ENCODE results near the gene CARMIL1. TPM values are rescaled to one million over a fixed set of nuclear protein-coding genes. Genes with fewer than 3 reads are reported as not detected.
A peak's percentile ranks its signal among the peaks of the same experiment; 100 is the strongest.
"Not testable (repeated sequence)": the region's sequence is repeated elsewhere in the genome, so short reads cannot be mapped to it uniquely, and the experiment has no call there.

The CARMIL1 gene
- total and polyA plus RNA-seq, 5 donors from 2014 or later = 0.36 to 3.0 (median 0.49) TPM

GRCh38 chr6:25435416-25435985 lies 156.3 kb downstream of the CARMIL1 start:
- Histone ChIP-seq H3K36me3 (ENCODE audit: control insufficient read depth, insufficient read depth, low read length) (no peaks in the 10 kb centered on the region), H3K27ac (ENCODE audit: insufficient read depth, low read length, poor library complexity, severe bottlenecking) (no peak overlapping the region)

GRCh38 chr6:25436760-25437159 lies 157.6 kb downstream of the CARMIL1 start:
- no peaks in the 10 kb centered on the region for H3K27me3 ChIP-seq (ENCODE audit: control insufficient read depth, insufficient read depth, low read length)
- Mint-ChIP-seq H3K36me3 (no peaks in the 10 kb centered on the region), H3K9me3 (no peaks in the 10 kb centered on the region), H3K27me3 (peaks cover 5% of the 10 kb centered on the region), H3K27ac (no peak overlapping the region), H3K4me3 (no peak overlapping the region), H3K4me1 (peaks cover 0 to 5% (median 0%) of the 10 kb centered on the region in 4 donors)
- no peak overlapping the region for H3K27ac ChIP-seq (ENCODE audit: insufficient read depth, low read length, poor library complexity, severe bottlenecking)
- H3K4me3 ChIP-seq (ENCODE audit: low read depth, low read length) = no peak overlapping the region
- ATAC-seq (ENCODE audit: low read depth in 2 of 2) (no peak), DNase-seq (no peak)
- no peaks in the 10 kb centered on the region for H3K4me1 ChIP-seq (ENCODE audit: control insufficient read depth, insufficient read depth, low read length, poor library complexity, severe bottlenecking)
- H3K9me3 ChIP-seq (ENCODE audit: control insufficient read depth in 2 of 2, low read length in 2 of 2) = no peaks in the 10 kb centered on the region
- no peaks in the 10 kb centered on the region for H3K36me3 ChIP-seq (ENCODE audit: control insufficient read depth, insufficient read depth, low read length)

More at GRCh38 chr6:25435416-25435985, 156.3 kb downstream of the CARMIL1 start:
- Mint-ChIP-seq H3K4me1 (no peaks in the 10 kb centered on the region), H3K36me3 (no peaks in the 10 kb centered on the region), H3K27ac (no peak overlapping the region), H3K9me3 (no peaks in the 10 kb centered on the region), H3K27me3 (peaks cover 5% of the 10 kb centered on the region), H3K4me3 (peak overlapping the region in 1 of 4 donors; percentile 63)
- Histone ChIP-seq H3K4me1 (ENCODE audit: control insufficient read depth, insufficient read depth, low read length, poor library complexity, severe bottlenecking) (no peaks in the 10 kb centered on the region), H3K4me3 (ENCODE audit: low read depth, low read length) (no peak overlapping the region), H3K9me3 (ENCODE audit: control insufficient read depth in 2 of 2, low read length in 2 of 2) (no peaks in the 10 kb centered on the region), H3K27me3 (ENCODE audit: control insufficient read depth, insufficient read depth, low read length) (no peaks in the 10 kb centered on the region)
- DNase-seq (no peak), ATAC-seq (ENCODE audit: low read depth in 2 of 2) (no peak)

- Histone ChIP-seq H3K4me3 (ENCODE audit: low read depth, low read length) (no peak overlapping the region), H3K36me3 (ENCODE audit: control insufficient read depth, insufficient read depth, low read length) (no peaks in the 10 kb centered on the region), H3K9me3 (ENCODE audit: control insufficient read depth in 2 of 2, low read length in 2 of 2) (no peaks in the 10 kb centered on the region), H3K27ac (ENCODE audit: insufficient read depth, low read length, poor library complexity, severe bottlenecking) (no peak overlapping the region), H3K27me3 (ENCODE audit: control insufficient read depth, insufficient read depth, low read length) (no peaks in the 10 kb centered on the region), H3K4me1 (ENCODE audit: control insufficient read depth, insufficient read depth, low read length, poor library complexity, severe bottlenecking) (no peaks in the 10 kb centered on the region)
- Mint-ChIP-seq H3K27ac (no peak overlapping the region), H3K4me3 (no peak overlapping the region), H3K4me1 (peaks cover 0 to 17% (median 1%) of the 10 kb centered on the region in 4 donors), H3K9me3 (no peaks in the 10 kb centered on the region), H3K36me3 (no peaks in the 10 kb centered on the region), H3K27me3 (peaks cover 5% of the 10 kb centered on the region)
- ATAC-seq (ENCODE audit: low read depth in 2 of 2) (no peak), DNase-seq (no peak)
Observed at GRCh38 chr6:25439368-25439767, 160.2 kb downstream of the CARMIL1 start.

DNA sequence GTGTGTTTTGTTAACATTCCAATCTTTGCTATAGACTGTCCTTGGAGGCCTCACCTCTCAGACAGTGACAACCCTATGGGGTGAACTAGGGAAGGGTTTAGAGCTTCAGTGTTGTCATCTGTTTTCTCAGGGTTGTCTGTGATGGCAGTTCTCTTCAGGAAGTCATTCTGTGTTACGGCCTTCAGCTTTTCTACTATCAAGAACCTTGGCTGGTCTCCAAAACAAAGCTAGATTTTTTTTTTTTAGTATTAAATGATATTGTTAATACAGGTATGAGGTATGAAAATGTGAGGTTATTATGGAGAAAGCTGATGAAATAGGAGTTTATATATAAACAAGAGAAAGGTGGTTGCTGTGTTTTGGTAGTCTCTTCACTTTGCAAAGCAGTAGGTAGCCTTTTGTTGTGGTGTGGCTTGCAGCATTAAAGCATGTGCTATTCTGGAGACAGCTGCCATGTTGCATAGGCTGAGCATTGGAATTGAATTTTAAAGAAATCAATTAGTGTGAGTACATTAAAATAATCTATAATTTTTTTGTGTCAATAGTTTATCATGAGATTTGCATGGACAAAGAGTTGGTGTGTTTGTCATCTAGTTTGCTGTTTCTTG lies 162.6 kb downstream of the CARMIL1 start:
- peak overlapping the region; percentile 6 to 89 (median 88) for H3K27ac Mint-ChIP-seq

DNA sequence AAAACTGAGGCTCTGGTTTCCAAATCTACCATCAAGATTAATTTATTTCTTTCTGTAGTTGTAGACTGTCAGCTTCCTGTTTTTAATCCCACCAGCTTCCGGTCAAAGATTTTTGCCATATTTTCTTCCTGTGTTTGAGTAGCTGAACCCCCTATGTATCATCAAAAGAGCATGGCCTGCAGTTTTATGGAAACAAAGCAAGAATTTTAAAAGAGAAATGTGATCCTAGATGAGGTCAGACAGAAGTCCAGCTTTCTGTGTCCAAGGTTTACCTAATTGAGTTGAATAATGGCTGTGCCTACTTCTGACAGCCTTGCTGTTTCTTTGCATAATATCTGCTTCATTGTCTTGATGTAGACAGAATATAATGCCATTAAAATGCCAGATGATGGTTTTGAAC lies 163.7 kb downstream of the CARMIL1 start:
- peak overlapping the region in 1 of 3 donors; percentile 59 for H3K27ac Mint-ChIP-seq
- Histone ChIP-seq H3K4me1 (ENCODE audit: control insufficient read depth, insufficient read depth, low read length, poor library complexity, severe bottlenecking) (no peaks in the 10 kb centered on the region), H3K9me3 (ENCODE audit: control insufficient read depth in 2 of 2, low read length in 2 of 2) (no peaks in the 10 kb centered on the region), H3K4me3 (ENCODE audit: low read depth, low read length) (no peak overlapping the region), H3K27me3 (ENCODE audit: control insufficient read depth, insufficient read depth, low read length) (no peaks in the 10 kb centered on the region), H3K27ac (ENCODE audit: insufficient read depth, low read length, poor library complexity, severe bottlenecking) (no peak overlapping the region), H3K36me3 (ENCODE audit: control insufficient read depth, insufficient read depth, low read length) (no peaks in the 10 kb centered on the region)
- no peak for DNase-seq
- no peak for ATAC-seq (ENCODE audit: low read depth in 2 of 2)
- no peaks in the 10 kb centered on the region for H3K36me3 Mint-ChIP-seq
- H3K4me1 Mint-ChIP-seq = peaks cover 0 to 28% (median 9%) of the 10 kb centered on the region in 4 donors
- H3K27me3 Mint-ChIP-seq = no peaks in the 10 kb centered on the region
- no peak overlapping the region for H3K4me3 Mint-ChIP-seq
- H3K9me3 Mint-ChIP-seq = peaks cover 0 to 8% (median 2%) of the 10 kb centered on the region in 7 donors

More for the DNA sequence above, 162.6 kb downstream of the CARMIL1 start:
- H3K27me3 ChIP-seq (ENCODE audit: control insufficient read depth, insufficient read depth, low read length) = no peaks in the 10 kb centered on the region
- Mint-ChIP-seq H3K36me3 (no peaks in the 10 kb centered on the region), H3K27me3 (peaks cover 5% of the 10 kb centered on the region), H3K4me3 (peak overlapping the region in 2 of 4 donors; percentile 27 to 30), H3K9me3 (peaks cover 0 to 8% (median 2%) of the 10 kb centered on the region in 7 donors), H3K4me1 (peaks cover 0 to 21% (median 4%) of the 10 kb centered on the region in 4 donors)
- H3K4me1 ChIP-seq (ENCODE audit: control insufficient read depth, insufficient read depth, low read length, poor library complexity, severe bottlenecking) = no peaks in the 10 kb centered on the region
- ATAC-seq (ENCODE audit: low read depth in 2 of 2) (peak in 1 of 2 donors; percentile 44), DNase-seq (peak in 1 of 3 donors; percentile 34)
- H3K9me3 ChIP-seq (ENCODE audit: control insufficient read depth in 2 of 2, low read length in 2 of 2) = no peaks in the 10 kb centered on the region
- H3K36me3 ChIP-seq (ENCODE audit: control insufficient read depth, insufficient read depth, low read length) = no peaks in the 10 kb centered on the region
- no peak overlapping the region for H3K4me3 ChIP-seq (ENCODE audit: low read depth, low read length)
- no peak overlapping the region for H3K27ac ChIP-seq (ENCODE audit: insufficient read depth, low read length, poor library complexity, severe bottlenecking)

DNA sequence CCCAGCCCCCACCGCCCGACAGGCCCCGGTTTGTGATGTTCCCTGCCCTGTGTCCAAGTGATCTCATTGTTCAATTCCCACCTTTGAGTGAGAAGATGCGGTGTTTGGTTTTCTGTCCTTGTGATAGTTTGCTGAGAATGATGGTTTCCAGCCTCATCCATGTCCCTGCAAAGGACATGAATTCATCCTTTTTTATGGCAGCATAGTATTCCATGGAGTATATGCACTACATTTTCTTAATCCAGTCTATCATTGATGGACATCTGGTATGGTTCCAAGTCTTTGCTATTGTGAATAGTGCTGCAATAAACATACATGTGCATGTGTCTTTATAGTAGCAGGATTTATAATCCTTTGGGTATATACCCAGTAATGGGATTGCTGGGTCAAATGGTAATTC lies 165.3 kb downstream of the CARMIL1 start:
- H3K4me1 ChIP-seq (ENCODE audit: control insufficient read depth, insufficient read depth, low read length, poor library complexity, severe bottlenecking); H3K27ac ChIP-seq (ENCODE audit: insufficient read depth, low read length, poor library complexity, severe bottlenecking); DNase-seq; H3K36me3 ChIP-seq (ENCODE audit: control insufficient read depth, insufficient read depth, low read length); H3K27me3 Mint-ChIP-seq; H3K27ac Mint-ChIP-seq; H3K4me3 Mint-ChIP-seq; H3K9me3 Mint-ChIP-seq; H3K9me3 ChIP-seq (ENCODE audit: control insufficient read depth in 2 of 2, low read length in 2 of 2); H3K4me3 ChIP-seq (ENCODE audit: low read depth, low read length); ATAC-seq (ENCODE audit: low read depth in 2 of 2); H3K27me3 ChIP-seq (ENCODE audit: control insufficient read depth, insufficient read depth, low read length); H3K36me3 Mint-ChIP-seq: not testable (repeated sequence)
- H3K4me1 Mint-ChIP-seq = peaks cover 4 to 28% (median 9%) of the 10 kb centered on the region in 4 donors

DNA sequence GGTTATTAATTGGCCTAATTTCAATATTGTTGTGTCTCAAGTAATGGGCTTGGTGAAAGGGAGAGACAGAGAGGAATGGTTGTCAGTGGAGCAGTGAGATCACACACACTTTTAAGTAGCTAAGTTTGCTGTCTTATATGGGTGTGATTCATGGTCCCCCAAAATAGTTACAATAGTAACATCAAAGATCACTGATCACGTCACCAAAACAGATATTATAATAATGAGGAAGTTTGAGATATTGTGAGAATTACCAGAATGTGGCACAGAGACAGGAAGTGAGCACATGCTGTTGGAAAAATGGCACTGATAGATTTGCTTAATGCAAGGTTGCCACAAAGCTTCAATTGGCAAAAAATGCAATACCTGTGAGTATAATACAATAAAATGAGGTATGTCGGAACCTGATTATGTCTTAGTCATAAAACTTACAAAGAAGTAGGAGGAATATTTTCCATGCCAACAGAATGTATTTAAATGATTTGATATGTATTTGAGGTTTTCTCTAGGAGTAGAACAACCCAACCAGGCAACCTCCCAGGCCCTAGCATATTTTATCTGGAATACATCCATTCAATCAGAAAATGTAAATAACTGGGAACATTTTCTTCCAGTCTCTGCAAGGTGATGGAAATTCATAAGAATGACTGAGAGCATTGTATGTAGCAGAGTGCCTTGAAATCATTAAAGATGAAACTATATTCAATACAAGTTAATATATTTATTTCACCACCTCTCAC lies 167.8 kb downstream of the CARMIL1 start:
- no peak overlapping the region for H3K4me3 ChIP-seq (ENCODE audit: low read depth, low read length)
- no peaks in the 10 kb centered on the region for H3K9me3 ChIP-seq (ENCODE audit: control insufficient read depth in 2 of 2, low read length in 2 of 2)
- H3K27me3 ChIP-seq (ENCODE audit: control insufficient read depth, insufficient read depth, low read length) = no peaks in the 10 kb centered on the region
- Mint-ChIP-seq H3K27ac (peak overlapping the region in 1 of 3 donors; percentile 16), H3K36me3 (no peaks in the 10 kb centered on the region), H3K4me3 (no peak overlapping the region), H3K4me1 (peaks cover 4 to 21% (median 9%) of the 10 kb centered on the region in 4 donors), H3K9me3 (peaks cover 0 to 8% (median 2%) of the 10 kb centered on the region in 7 donors), H3K27me3 (no peaks in the 10 kb centered on the region)
- no peaks in the 10 kb centered on the region for H3K36me3 ChIP-seq (ENCODE audit: control insufficient read depth, insufficient read depth, low read length)
- no peaks in the 10 kb centered on the region for H3K4me1 ChIP-seq (ENCODE audit: control insufficient read depth, insufficient read depth, low read length, poor library complexity, severe bottlenecking)
- ATAC-seq (ENCODE audit: low read depth in 2 of 2) = no peak
- no peak overlapping the region for H3K27ac ChIP-seq (ENCODE audit: insufficient read depth, low read length, poor library complexity, severe bottlenecking)
- no peak for DNase-seq
